Hippocampal formation (tissue), 2 donors: Measurements from ENCODE around the gene FAR2.
"Not testable (repeated sequence)": the region's sequence is repeated elsewhere in the genome, so short reads cannot be mapped to it uniquely, and the experiment has no call there.

Experiments used
- DNase-seq, 2 donors: peaks; one replicate each; lab custom pipeline; 2025; lab: John Stamatoyannopoulos, UW

The FAR2 gene

DNA sequence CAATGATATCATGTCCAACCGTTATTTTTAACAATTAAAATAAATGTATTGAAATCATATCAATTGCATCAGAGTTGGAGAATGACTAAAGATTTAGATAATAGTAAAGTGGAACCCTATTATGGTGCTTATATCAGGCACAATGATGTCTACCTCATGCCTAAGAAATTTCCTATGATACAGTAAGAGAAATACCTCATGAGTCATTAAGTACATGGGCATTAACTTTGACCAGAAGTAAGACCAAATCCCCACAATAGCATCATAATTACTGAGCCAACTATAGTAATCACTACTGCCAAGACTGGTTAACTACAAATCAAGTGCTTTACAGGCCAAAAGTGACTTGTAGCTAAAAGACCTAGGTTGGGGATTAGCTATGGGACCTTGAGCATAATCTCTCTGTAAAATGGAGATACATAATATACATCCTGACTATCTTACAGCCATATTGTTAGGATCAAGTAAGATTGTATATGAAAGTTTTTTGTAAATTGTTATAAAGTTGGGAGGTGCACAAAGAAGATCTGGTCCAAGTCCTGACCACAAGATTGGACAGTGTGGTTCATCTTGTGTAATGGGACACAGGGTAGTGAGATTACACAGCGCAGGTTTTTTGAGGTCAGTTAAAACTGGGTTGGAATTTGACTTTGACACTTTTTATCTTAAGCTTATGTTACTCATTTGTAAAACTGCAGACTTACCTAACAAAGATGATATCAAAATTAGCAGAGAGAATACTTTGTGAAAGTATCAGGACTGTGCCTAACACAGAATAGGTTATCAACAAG, 171.4 kb downstream of the FAR2 start:
- no peak for DNase-seq

DNA sequence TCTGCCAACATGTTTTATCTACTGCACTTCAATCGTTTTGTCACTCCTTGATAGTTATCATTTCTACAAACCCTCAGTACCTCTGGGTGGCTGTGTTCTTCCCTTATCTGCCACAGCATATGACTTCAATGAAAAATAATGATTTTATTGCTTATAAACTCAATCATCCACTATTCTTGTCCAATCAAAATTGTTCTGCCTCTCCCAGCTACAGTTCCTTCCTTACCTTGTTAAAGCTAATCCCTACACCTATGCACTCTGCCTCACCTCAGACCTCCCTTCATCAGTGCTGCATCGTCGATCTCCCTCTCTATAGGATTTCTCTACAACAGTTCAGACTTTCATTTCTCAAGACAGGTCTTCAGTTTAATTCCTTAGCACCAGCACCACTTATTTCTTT, 173.1 kb downstream of the FAR2 start:
- no peak for DNase-seq

GRCh38 chr12:29329411-29329810, 180.3 kb downstream of the FAR2 start:
- no peak for DNase-seq

DNA sequence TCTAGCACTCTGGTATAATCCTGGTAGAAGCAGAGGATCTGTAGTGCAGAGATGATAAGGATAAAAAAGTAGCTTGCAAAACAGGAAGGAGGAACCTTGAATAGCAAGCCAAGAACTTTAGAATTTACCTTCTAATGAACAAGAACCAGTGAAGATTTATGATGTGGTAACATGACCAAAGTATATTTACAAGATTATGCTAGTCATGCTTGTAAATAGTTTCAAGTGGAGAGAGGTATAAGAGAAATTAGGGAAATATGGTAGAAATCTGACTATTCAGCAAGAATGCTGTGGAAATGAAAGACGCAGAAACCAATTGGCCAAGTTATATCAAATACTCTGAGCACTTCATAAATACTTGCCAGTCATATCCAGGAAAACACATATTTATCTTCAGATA, 184.1 kb downstream of the FAR2 start:
- DNase-seq: no peak

- DNase-seq: no peak
Measured at GRCh38 chr12:29334937-29335336, 185.9 kb downstream of the FAR2 start.

DNA sequence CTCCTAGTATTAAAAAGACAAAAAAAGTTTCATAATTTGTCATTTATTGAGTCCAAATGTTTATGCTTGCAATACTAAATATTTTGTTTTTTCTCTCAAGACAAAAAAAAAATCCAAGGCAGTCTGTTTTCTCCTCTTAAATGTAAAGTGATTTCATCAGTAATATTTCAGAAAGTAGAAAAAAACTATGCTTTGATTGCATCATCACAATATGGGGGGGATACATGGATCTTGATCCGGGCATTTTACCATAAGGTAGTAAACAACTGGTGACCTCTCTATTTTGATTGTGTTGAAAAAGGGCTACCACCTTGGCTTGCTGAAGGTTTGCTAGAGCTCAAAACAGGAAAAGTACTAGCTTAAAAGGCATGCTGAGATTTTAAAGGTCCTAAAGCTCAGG, 188.2 kb downstream of the FAR2 start:
- DNase-seq: no peak

- DNase-seq: no peak
Measured at GRCh38 chr12:29343022-29343799, 194.1 kb downstream of the FAR2 start.

GRCh38 chr12:29346769-29347421, 197.8 kb downstream of the FAR2 start:
- no peak for DNase-seq

GRCh38 chr12:29350080-29350479, 201.0 kb downstream of the FAR2 start:
- no peak for DNase-seq

DNA sequence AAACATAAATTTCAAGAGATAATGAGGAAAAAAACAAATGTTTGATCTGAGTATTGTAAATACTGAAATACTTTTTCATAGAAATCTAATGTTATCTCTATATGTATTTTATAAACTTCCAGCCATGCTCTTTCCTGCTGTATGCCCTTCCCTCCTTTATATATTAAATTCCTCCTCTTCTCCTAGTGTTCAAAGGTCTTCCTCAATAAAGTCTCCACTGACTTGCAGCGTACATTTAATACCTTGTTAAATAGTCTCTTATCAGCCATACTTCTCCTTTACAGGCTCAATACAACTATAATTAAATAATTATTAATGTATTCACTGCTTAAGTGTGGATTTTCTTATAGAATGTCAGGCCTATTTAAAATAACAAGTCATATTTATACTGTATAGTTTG, 205.9 kb downstream of the FAR2 start:
- DNase-seq: no peak

GRCh38 chr12:29365091-29365490, 216.0 kb downstream of the FAR2 start:
- DNase-seq: no peak

DNA sequence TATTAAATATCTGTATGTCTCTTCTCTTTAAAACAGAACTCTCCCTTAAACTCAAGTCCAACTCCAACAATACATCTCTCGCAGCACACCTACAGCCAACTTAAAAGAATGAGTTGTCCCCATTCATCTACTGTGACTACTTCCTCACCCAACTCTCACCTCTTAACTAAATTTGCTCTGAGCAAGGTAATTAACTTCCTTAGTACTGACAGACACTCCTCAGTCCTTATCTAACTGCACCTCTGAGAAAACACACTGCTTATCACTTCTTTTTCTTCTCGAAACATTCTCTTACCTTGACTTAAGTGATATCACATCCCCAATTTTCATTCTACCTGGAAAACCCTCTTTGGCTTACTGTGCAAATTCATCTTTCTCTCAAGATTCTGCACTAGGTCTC, 224.9 kb downstream of the FAR2 start:
- DNase-seq: no peak

GRCh38 chr12:29374913-29375312, 225.8 kb downstream of the FAR2 start:
- no peak for DNase-seq

- DNase-seq: no peak
Measured at GRCh38 chr12:29376118-29376517, 227.0 kb downstream of the FAR2 start.

DNA sequence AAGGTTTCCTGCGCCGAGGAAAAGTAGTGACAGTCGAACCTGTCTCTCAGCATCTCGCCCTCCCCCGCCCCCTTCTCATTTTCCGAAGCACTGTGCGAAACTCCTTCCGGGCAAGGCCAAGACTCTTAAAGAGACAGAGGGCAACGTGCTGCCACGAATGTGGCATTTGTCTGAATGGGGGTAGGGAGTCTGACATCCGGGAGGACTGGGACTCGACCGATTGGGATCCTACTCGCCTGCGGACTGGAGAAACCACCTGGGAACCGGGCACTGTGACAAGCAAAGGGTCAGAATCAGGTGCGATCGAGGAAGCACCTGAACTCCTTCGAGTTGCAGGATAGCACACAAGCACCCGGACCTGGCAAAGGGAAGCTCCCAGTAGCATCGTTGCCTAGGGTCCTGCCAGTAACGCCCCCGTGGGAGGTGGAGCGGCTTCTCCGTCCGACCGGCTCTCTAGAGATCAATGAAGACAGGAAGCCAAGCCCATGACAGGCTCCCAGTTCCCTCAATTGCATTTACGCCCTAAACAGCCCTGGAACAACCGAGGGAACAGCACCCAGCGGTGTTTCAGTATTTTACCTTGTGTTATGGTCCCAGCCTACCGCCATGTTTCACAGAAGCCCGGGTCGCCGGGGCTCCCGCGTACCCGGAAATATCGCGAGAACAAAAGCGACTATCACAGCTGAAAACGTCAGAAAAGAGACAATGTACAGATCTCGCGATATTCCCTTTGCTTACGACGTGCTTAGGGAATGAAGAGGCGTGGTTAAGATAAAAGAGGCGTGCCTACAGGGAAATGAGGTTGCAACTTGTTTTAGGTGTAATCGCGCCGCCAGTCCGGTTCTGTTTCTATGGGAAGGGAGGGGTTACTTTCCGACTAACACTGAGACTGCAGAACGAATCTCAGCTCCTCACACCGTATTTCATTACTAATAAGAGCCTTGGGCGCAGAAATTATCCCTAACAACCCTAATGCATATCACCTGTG, 231.8 kb downstream of the FAR2 start, which contains the start of gene ERGIC2:
ERGIC2 (minus strand) TSS at position 637 of the 988 bp plus-strand sequence. CDS start 9,539 bp downstream, outside the sequence.
- DNase-seq: peak; percentile 81 to 97

- no peak for DNase-seq
Measured at GRCh38 chr12:29382251-29382650, 233.2 kb downstream of the FAR2 start.

DNA sequence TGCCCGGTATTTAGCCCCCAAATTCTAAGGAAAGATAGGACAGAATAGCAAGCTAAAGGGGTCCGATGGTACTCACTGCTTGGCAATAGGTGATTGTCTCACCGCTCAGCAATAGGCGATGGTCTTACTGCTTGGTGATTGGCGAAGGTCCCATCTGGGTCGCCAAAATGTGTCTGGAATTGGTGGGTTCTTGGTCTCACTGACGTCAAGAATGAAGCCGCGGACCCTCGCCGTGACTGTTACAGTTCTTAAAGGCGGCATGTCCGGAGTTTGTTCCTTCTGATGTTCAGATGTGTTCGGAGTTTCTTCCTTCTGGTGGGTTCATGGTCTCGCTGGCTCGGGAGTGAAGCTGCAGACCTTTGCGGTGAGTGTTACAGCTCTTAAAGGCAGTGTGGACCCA, 236.1 kb downstream of the FAR2 start:
- not testable (repeated sequence) for DNase-seq
